Lung (tissue), 12 donors: ENCODE data around the gene KIZ. TPM values are rescaled to one million over a fixed set of nuclear protein-coding genes. Genes with fewer than 3 reads are reported as not detected.

Source experiments
- ATAC-seq: fragments of 200-7000 bp; cut with Tn5 transposase; one replicate; pipeline ENCODE4 v1.9.1; 2020; ENCODE audit warnings: moderate number of reproducible peaks; ENCODE audit not compliant: insufficient read depth, low FRiP score
- DNase-seq, 3 donors: peaks; one replicate each; pipeline ENCODE4 v3.0.0-alpha.2; 2013 to 2017
- H3K27ac ChIP-seq, 2 donors: one replicate each; pipeline ENCODE4 v1.5.1; 2013; ENCODE audit warnings: mild to moderate bottlenecking in 2 of 2, moderate library complexity in 2 of 2, control low read depth in 1 of 2, inconsistent platforms in 1 of 2, low read depth in 1 of 2, low read length in 1 of 2
- H3K27me3 ChIP-seq, 3 donors: one replicate each; pipeline ENCODE4 v1.5.1; 2013; ENCODE audit warnings: low read length in 2 of 3; ENCODE audit not compliant: control insufficient read depth in 3 of 3, insufficient read depth in 3 of 3
- H3K36me3 ChIP-seq, 4 donors: one replicate each; pipeline ENCODE4 v1.5.1; 2013; ENCODE audit warnings: low read length in 4 of 4, mild to moderate bottlenecking in 1 of 4, moderate library complexity in 1 of 4; ENCODE audit not compliant: control insufficient read depth in 4 of 4, insufficient read depth in 4 of 4
- H3K4me1 ChIP-seq, 5 donors: one replicate each; pipeline ENCODE4 v1.5.1; 2013; ENCODE audit warnings: low read length in 5 of 5, mild to moderate bottlenecking in 2 of 5, moderate library complexity in 1 of 5; ENCODE audit not compliant: control insufficient read depth in 5 of 5, insufficient read depth in 5 of 5
- H3K4me3 ChIP-seq: one replicate; pipeline ENCODE4 v1.5.1; 2013; ENCODE audit warnings: mild to moderate bottlenecking, control low read depth, moderate library complexity
- H3K9ac ChIP-seq, 2 donors: one replicate each; pipeline ENCODE4 v1.5.1; 2013; ENCODE audit warnings: low read length in 2 of 2, control low read depth in 1 of 2; ENCODE audit not compliant: insufficient read depth in 1 of 2
- H3K9me3 ChIP-seq, 4 donors: one replicate each; pipeline ENCODE4 v1.5.1; 2013; ENCODE audit warnings: low read length in 3 of 4, mild to moderate bottlenecking in 1 of 4, moderate library complexity in 1 of 4; ENCODE audit not compliant: control insufficient read depth in 4 of 4, insufficient read depth in 3 of 4
- CTCF ChIP-seq: IDR thresholded peaks from 2 replicates; pipeline ENCODE4 v1.5.1; 2012; ENCODE audit warnings: mild to moderate bottlenecking; ENCODE audit errors: control extremely low read depth, extremely low read depth
- WGBS, 2 donors: extraction: QIAGEN DNeasy Blood & Tissue Kit; methylation state at CpG; one replicate each; pipeline ENCODE4 v1.1.7; 2013; 5-methylcytosine and 5-hydroxymethylcytosine counted together
- polyA plus RNA-seq, 2 donors: library from polyadenylated mRNA; stranded (reverse); fragments of 200-250 nt; gene quantifications; one replicate each; pipeline ENCODE4 v1.2.1, GENCODE V29; 2013
- total RNA-seq, 2 donors: library from RNA; depleted of rRNA in 1 of 2; stranded (reverse); fragments of >200 nt in 1 of 2; gene quantifications; one replicate each; pipeline ENCODE4 v1.2.1, GENCODE V29; 2014 to 2021
- donor health status: control.
- donor health status: control.
- donor health status: Bipolar disorder and iron deficiency.
- donor health status: healthy.
- donor health status: DM: yes; HTN: yes; CAD: no.

KIZ gene
- total and polyA plus RNA-seq, 4 donors, result 4.1 to 22.5 (median 9.1) TPM

- ATAC-seq (no peak), DNase-seq (no peak)
- no peak overlapping the region for H3K4me3 ChIP-seq
- peaks cover 4 to 70% (median 59%) of the 10 kb centered on the region in 3 donors for H3K27me3 ChIP-seq
- H3K36me3 ChIP-seq, result no peaks in the 10 kb centered on the region
- no peak overlapping the region for H3K27ac ChIP-seq
- 87 to 93% methylated on average over 1 of the region's 1 CpG for WGBS, 2 donors
- H3K9ac ChIP-seq, result no peak overlapping the region
- peaks cover 0 to 2% (median 0%) of the 10 kb centered on the region in 4 donors for H3K9me3 ChIP-seq
- no peak for TF ChIP-seq CTCF
- H3K4me1 ChIP-seq, result peaks cover 0 to 3% (median 0%) of the 10 kb centered on the region in 5 donors
Measured at GRCh38 chr20:21110811-21111210, 15.1 kb upstream of the KIZ start.

- H3K9me3 ChIP-seq, result peaks cover 0 to 2% (median 0%) of the 10 kb centered on the region in 4 donors
- H3K36me3 ChIP-seq, result no peaks in the 10 kb centered on the region
- DNase-seq, result no peak
- H3K27ac ChIP-seq, result no peak overlapping the region
- no peak overlapping the region for H3K9ac ChIP-seq
- ATAC-seq, result no peak
- no peak for TF ChIP-seq CTCF
- H3K27me3 ChIP-seq, result peaks cover 4 to 69% (median 59%) of the 10 kb centered on the region in 3 donors
- no peaks in the 10 kb centered on the region for H3K4me1 ChIP-seq
- no peak overlapping the region for H3K4me3 ChIP-seq
- 84 to 95% methylated on average over 2 of the region's 2 CpGs for WGBS, 2 donors
Measured at GRCh38 chr20:21111416-21111815, 14.5 kb upstream of the KIZ start.

GRCh38 chr20:21113697-21114096 lies 12.2 kb upstream of the KIZ start:
- H3K36me3 ChIP-seq, result no peaks in the 10 kb centered on the region
- H3K9ac ChIP-seq, result no peak overlapping the region
- ATAC-seq (no peak), DNase-seq (no peak)
- TF ChIP-seq CTCF, result no peak
- H3K27me3 ChIP-seq, result peaks cover under 1 to 60% (median 39%) of the 10 kb centered on the region in 3 donors
- peaks cover 0 to 4% (median 0%) of the 10 kb centered on the region in 4 donors for H3K9me3 ChIP-seq
- H3K4me1 ChIP-seq, result no peaks in the 10 kb centered on the region
- 82 to 90% methylated on average over 4 of the region's 4 CpGs for WGBS, 2 donors
- H3K4me3 ChIP-seq, result no peak overlapping the region
- H3K27ac ChIP-seq, result no peak overlapping the region

- H3K27me3 ChIP-seq, result peaks cover 0 to 58% (median 31%) of the 10 kb centered on the region in 3 donors
- no peak overlapping the region for H3K9ac ChIP-seq
- no peak overlapping the region for H3K4me3 ChIP-seq
- no peak for DNase-seq
- H3K36me3 ChIP-seq, result no peaks in the 10 kb centered on the region
- WGBS, 2 donors, result 91 to 94% methylated on average over 15 of the region's 15 CpGs
- ATAC-seq, result no peak
- TF ChIP-seq CTCF, result no peak
- H3K4me1 ChIP-seq, result no peaks in the 10 kb centered on the region
- H3K27ac ChIP-seq, result no peak overlapping the region
- peaks cover 0 to 2% (median 0%) of the 10 kb centered on the region in 4 donors for H3K9me3 ChIP-seq
Measured at GRCh38 chr20:21114584-21114983, 11.3 kb upstream of the KIZ start.
